Activated CD4-positive, alpha-beta memory T cell treated with anti-CD3 and anti-CD28 coated beads, Interleukin-2, amount 10 ng/mL, durations not matched to agents 7 days and 5 days (primary cell): ENCODE data around the gene PPARA. TPM values are rescaled to one million over a fixed set of nuclear protein-coding genes. Genes with fewer than 3 reads are reported as not detected.
A peak's percentile ranks its signal among the peaks of the same experiment; 100 is the strongest.

Experiments used
- CTCF ChIA-PET: fragments of 350-600 bp; sonication (Branson Sonifier 250); formaldehyde crosslinking; loops from one replicate; lab custom pipeline; 2021; ENCODE audit warnings: antibody characterized with exemption, inconsistent platforms; lab: Charles Lee
- POLR2A ChIA-PET: fragments of 350-600 bp; sonication (Branson Sonifier 250); formaldehyde crosslinking; loops from one replicate; lab custom pipeline; 2021; ENCODE audit warnings: antibody characterized with exemption; lab: Charles Lee
- DNase-seq: peaks from one replicate; pipeline ENCODE4 v3.0.0-alpha.2; 2020
- H3K27ac Mint-ChIP-seq: one replicate; pipeline ENCODE4 v1.8.0; 2021; ENCODE audit warnings: mild to moderate bottlenecking, mixed read lengths
- H3K27me3 Mint-ChIP-seq: one replicate; pipeline ENCODE4 v1.8.0; 2021; ENCODE audit warnings: mixed read lengths
- H3K36me3 Mint-ChIP-seq: one replicate; pipeline ENCODE4 v1.8.0; 2021; ENCODE audit warnings: low read depth, mixed read lengths
- H3K4me1 Mint-ChIP-seq: one replicate; pipeline ENCODE4 v1.8.0; 2021; ENCODE audit warnings: mixed read lengths
- H3K4me3 Mint-ChIP-seq: one replicate; pipeline ENCODE4 v1.8.0; 2021; ENCODE audit warnings: mild to moderate bottlenecking, mixed read lengths
- H3K9me3 Mint-ChIP-seq: one replicate; pipeline ENCODE4 v1.8.0; 2021; ENCODE audit warnings: mixed read lengths
- total RNA-seq, 2 experiments: library from RNA; stranded (reverse); gene quantifications; one replicate each; pipeline ENCODE4 v1.2.3, GENCODE V29; 2021

Gene PPARA
- total RNA-seq, 2 experiments from 2014 or later = 12.9 to 13.4 TPM

- H3K4me3 Mint-ChIP-seq = no peak overlapping the region
- H3K27ac Mint-ChIP-seq = no peak overlapping the region
- H3K36me3 Mint-ChIP-seq = no peaks in the 10 kb centered on the region
- CTCF ChIA-PET = interaction anchor here (0.5 to 6.0 kb wide), 14 partner anchors 22 to 277 kb away, joined by 3 to 85 read pairs (median 6); partner anchors contain the start of gene GTSE1
- H3K9me3 Mint-ChIP-seq = no peaks in the 10 kb centered on the region
- no peaks in the 10 kb centered on the region for H3K27me3 Mint-ChIP-seq
- H3K4me1 Mint-ChIP-seq = peaks cover 3% of the 10 kb centered on the region
- POLR2A ChIA-PET = interaction anchor here (0.8 to 1.4 kb wide), 3 partner anchors 80 to 110 kb away, joined by 3 to 7 read pairs (median 4); no protein-coding TSS in a partner anchor
- peak; percentile 85 for DNase-seq
Observed at GRCh38 chr22:46116491-46116958, 33.8 kb upstream of the PPARA start.

GRCh38 chr22:46117206-46118199, 32.8 kb upstream of the PPARA start:
- H3K27me3 Mint-ChIP-seq = no peaks in the 10 kb centered on the region
- H3K4me3 Mint-ChIP-seq = no peak overlapping the region
- H3K27ac Mint-ChIP-seq = no peak overlapping the region
- CTCF ChIA-PET = interaction anchor here (0.5 to 6.0 kb wide), 14 partner anchors 23 to 276 kb away, joined by 3 to 85 read pairs (median 6); partner anchors contain the start of gene GTSE1
- POLR2A ChIA-PET = interaction anchor here (0.8 to 1.4 kb wide), 3 partner anchors 81 to 111 kb away, joined by 3 to 7 read pairs (median 4); no protein-coding TSS in a partner anchor
- H3K4me1 Mint-ChIP-seq = peaks cover 3% of the 10 kb centered on the region
- H3K36me3 Mint-ChIP-seq = no peaks in the 10 kb centered on the region
- DNase-seq = no peak
- no peaks in the 10 kb centered on the region for H3K9me3 Mint-ChIP-seq

- H3K36me3 Mint-ChIP-seq = no peaks in the 10 kb centered on the region
- H3K4me3 Mint-ChIP-seq = no peak overlapping the region
- DNase-seq = no peak
- H3K9me3 Mint-ChIP-seq = no peaks in the 10 kb centered on the region
- H3K27ac Mint-ChIP-seq = no peak overlapping the region
- ChIA-PET CTCF (no interaction called here), POLR2A (no interaction called here)
- H3K27me3 Mint-ChIP-seq = no peaks in the 10 kb centered on the region
- H3K4me1 Mint-ChIP-seq = peaks cover 3% of the 10 kb centered on the region
Observed at GRCh38 chr22:46119093-46119728, 31.1 kb upstream of the PPARA start.

GRCh38 chr22:46119729-46120419, 30.5 kb upstream of the PPARA start:
- H3K4me1 Mint-ChIP-seq = peaks cover 3% of the 10 kb centered on the region
- no peak for DNase-seq
- H3K4me3 Mint-ChIP-seq = no peak overlapping the region
- POLR2A ChIA-PET = no interaction called here
- no peaks in the 10 kb centered on the region for H3K36me3 Mint-ChIP-seq
- no peak overlapping the region for H3K27ac Mint-ChIP-seq
- CTCF ChIA-PET = interaction anchor here (1.2 to 3.0 kb wide), 3 partner anchors 114 to 195 kb away, joined by 3 to 16 read pairs (median 16); partner anchors contain the start of gene GTSE1
- H3K27me3 Mint-ChIP-seq = no peaks in the 10 kb centered on the region
- H3K9me3 Mint-ChIP-seq = no peaks in the 10 kb centered on the region

GRCh38 chr22:46120420-46120737, 29.9 kb upstream of the PPARA start:
- Mint-ChIP-seq H3K4me1 (peaks cover 3% of the 10 kb centered on the region), H3K36me3 (no peaks in the 10 kb centered on the region), H3K9me3 (no peaks in the 10 kb centered on the region), H3K27me3 (no peaks in the 10 kb centered on the region), H3K4me3 (no peak overlapping the region), H3K27ac (no peak overlapping the region)
- ChIA-PET POLR2A (interaction anchor here (1.4 to 1.9 kb wide), 2 partner anchors 28 to 192 kb away, joined by 3 to 8 read pairs; no protein-coding TSS in a partner anchor), CTCF (interaction anchor here (1.2 to 3.0 kb wide), 4 partner anchors 114 to 195 kb away, joined by 3 to 16 read pairs (median 10); partner anchors contain the start of gene GTSE1)
- DNase-seq = no peak

GRCh38 chr22:46121079-46121478, 29.2 kb upstream of the PPARA start:
- Mint-ChIP-seq H3K4me1 (peaks cover 3% of the 10 kb centered on the region), H3K4me3 (no peak overlapping the region), H3K36me3 (no peaks in the 10 kb centered on the region), H3K27ac (no peak overlapping the region), H3K9me3 (no peaks in the 10 kb centered on the region), H3K27me3 (no peaks in the 10 kb centered on the region)
- DNase-seq = no peak
- CTCF ChIA-PET = interaction anchor here (1.2 to 3.0 kb wide), 7 partner anchors 115 to 194 kb away, joined by 3 to 16 read pairs (median 6); partner anchors contain the start of gene GTSE1
- POLR2A ChIA-PET = interaction anchor here (0.7 to 1.9 kb wide), 3 partner anchors 28 to 191 kb away, joined by 3 to 8 read pairs (median 3); no protein-coding TSS in a partner anchor

GRCh38 chr22:46121523-46122287, 28.6 kb upstream of the PPARA start:
- no peaks in the 10 kb centered on the region for H3K27me3 Mint-ChIP-seq
- peaks cover 1% of the 10 kb centered on the region for H3K4me1 Mint-ChIP-seq
- ChIA-PET POLR2A (interaction anchor here (0.7 to 1.9 kb wide), 5 partner anchors 27 to 194 kb away, joined by 3 to 8 read pairs (median 4); partner anchors contain the start of gene GTSE1), CTCF (interaction anchor here (0.6 to 3.0 kb wide), 14 partner anchors 11 to 734 kb away, joined by 3 to 16 read pairs (median 4); partner anchors contain the start of gene GTSE1)
- no peak for DNase-seq
- no peak overlapping the region for H3K27ac Mint-ChIP-seq
- no peaks in the 10 kb centered on the region for H3K36me3 Mint-ChIP-seq
- H3K9me3 Mint-ChIP-seq = no peaks in the 10 kb centered on the region
- no peak overlapping the region for H3K4me3 Mint-ChIP-seq

- ChIA-PET POLR2A (interaction anchor here (0.6 to 1.9 kb wide), 4 partner anchors 27 to 193 kb away, joined by 3 to 8 read pairs (median 4); no protein-coding TSS in a partner anchor), CTCF (interaction anchor here (0.6 to 3.0 kb wide), 12 partner anchors 12 to 735 kb away, joined by 3 to 16 read pairs (median 5); partner anchors contain the start of gene GTSE1)
- Mint-ChIP-seq H3K27me3 (no peaks in the 10 kb centered on the region), H3K9me3 (no peaks in the 10 kb centered on the region), H3K4me3 (no peak overlapping the region), H3K4me1 (no peaks in the 10 kb centered on the region), H3K36me3 (no peaks in the 10 kb centered on the region), H3K27ac (no peak overlapping the region)
- DNase-seq = peak; percentile 73
Observed at GRCh38 chr22:46122511-46122971, 27.8 kb upstream of the PPARA start.

- Mint-ChIP-seq H3K27ac (no peak overlapping the region), H3K27me3 (no peaks in the 10 kb centered on the region), H3K36me3 (no peaks in the 10 kb centered on the region), H3K4me3 (no peak overlapping the region), H3K9me3 (no peaks in the 10 kb centered on the region), H3K4me1 (no peaks in the 10 kb centered on the region)
- POLR2A ChIA-PET = interaction anchor here (0.6 to 1.7 kb wide), 3 partner anchors 26 to 192 kb away, joined by 3 to 4 read pairs (median 4); no protein-coding TSS in a partner anchor
- no peak for DNase-seq
- CTCF ChIA-PET = interaction anchor here (1.0 to 3.0 kb wide), 6 partner anchors 117 to 245 kb away, joined by 3 to 16 read pairs (median 6); partner anchors contain the start of gene GTSE1
Observed at GRCh38 chr22:46122980-46123693, 27.2 kb upstream of the PPARA start.

GRCh38 chr22:46123694-46124382, 26.5 kb upstream of the PPARA start:
- no peak overlapping the region for H3K4me3 Mint-ChIP-seq
- ChIA-PET CTCF (no interaction called here), POLR2A (no interaction called here)
- H3K4me1 Mint-ChIP-seq = no peaks in the 10 kb centered on the region
- no peak overlapping the region for H3K27ac Mint-ChIP-seq
- no peak for DNase-seq
- H3K9me3 Mint-ChIP-seq = no peaks in the 10 kb centered on the region
- no peaks in the 10 kb centered on the region for H3K36me3 Mint-ChIP-seq
- no peaks in the 10 kb centered on the region for H3K27me3 Mint-ChIP-seq
